VCaP (cell line): ENCODE results near the gene ZNF800.

Experiments
- H3K27ac ChIP-seq: fragments of 450-650 bp; 2 replicates; pipeline ENCODE4 v1.5.1; 2017
- CTCF ChIP-seq: fragments of 450-650 bp; conservative IDR thresholded peaks from 2 replicates; pipeline ENCODE4 v1.5.1; 2017; ENCODE audit warnings: mild to moderate bottlenecking, moderate library complexity

Gene ZNF800

GRCh38 chr7:127361736-127362135 lies 30.8 kb downstream of the ZNF800 start:
- no peak overlapping the region for H3K27ac ChIP-seq

GRCh38 chr7:127359011-127359410 lies 33.5 kb downstream of the ZNF800 start:
- H3K27ac ChIP-seq: no peak overlapping the region
- no peak for TF ChIP-seq CTCF

More at GRCh38 chr7:127361736-127362135, 30.8 kb downstream of the ZNF800 start:
- TF ChIP-seq CTCF: no peak

GRCh38 chr7:127353897-127354296 lies 38.6 kb downstream of the ZNF800 start:
- no peak for TF ChIP-seq CTCF
- no peak overlapping the region for H3K27ac ChIP-seq

- TF ChIP-seq CTCF: no peak
- no peak overlapping the region for H3K27ac ChIP-seq
Observed at GRCh38 chr7:127350586-127350985, 41.9 kb downstream of the ZNF800 start.

GRCh38 chr7:127349881-127350280 lies 42.6 kb downstream of the ZNF800 start:
- H3K27ac ChIP-seq: no peak overlapping the region
- no peak for TF ChIP-seq CTCF

- peak overlapping the region; percentile 30; the same call in 1 of the 2 replicates for H3K27ac ChIP-seq
- no peak for TF ChIP-seq CTCF
Observed at GRCh38 chr7:127348247-127348631, 44.3 kb downstream of the ZNF800 start.

GRCh38 chr7:127347567-127348246 lies 44.8 kb downstream of the ZNF800 start:
- peak overlapping the region; percentile 30; the same call in 1 of the 2 replicates for H3K27ac ChIP-seq
- peak; percentile 97 for TF ChIP-seq CTCF
